Placental epithelial cell (primary cell): Measurements from ENCODE around the gene MMP3. TPM values are rescaled to one million over a fixed set of nuclear protein-coding genes. Genes with fewer than 3 reads are reported as not detected.

Experiments
- total RNA-seq: library from RNA; depleted of rRNA; stranded (reverse); fragments of >200 nt; gene quantifications from 2 replicates; pipeline ENCODE4 v1.2.3, GENCODE V29; 2012

Gene MMP3
- under 0.01 and 3.6 TPM in 2 replicates for total RNA-seq

DNA sequence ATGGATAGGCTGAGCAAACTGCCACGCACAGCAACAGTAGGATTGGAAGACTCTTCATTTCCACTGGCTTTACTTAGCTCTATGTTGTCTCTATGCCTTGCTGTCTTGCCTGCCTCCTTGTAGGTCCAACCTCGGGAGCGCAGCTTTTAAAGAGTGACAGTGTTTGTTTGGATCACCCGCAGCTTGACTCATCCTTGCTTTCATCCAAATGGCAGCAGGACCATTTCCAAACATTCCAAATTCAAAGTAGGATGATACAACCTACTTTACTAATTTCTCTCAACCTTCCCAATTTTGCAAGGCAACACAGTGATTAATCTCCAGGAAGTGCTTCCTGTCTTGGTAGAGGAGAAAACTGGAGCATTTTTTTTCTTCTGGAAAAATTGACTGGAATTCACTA lies at the start of gene MMP3:
Gene MMP3 (minus strand): TSS at position 121 of the 400 bp plus-strand sequence. CDS start 63 bp downstream, at position 58.

DNA sequence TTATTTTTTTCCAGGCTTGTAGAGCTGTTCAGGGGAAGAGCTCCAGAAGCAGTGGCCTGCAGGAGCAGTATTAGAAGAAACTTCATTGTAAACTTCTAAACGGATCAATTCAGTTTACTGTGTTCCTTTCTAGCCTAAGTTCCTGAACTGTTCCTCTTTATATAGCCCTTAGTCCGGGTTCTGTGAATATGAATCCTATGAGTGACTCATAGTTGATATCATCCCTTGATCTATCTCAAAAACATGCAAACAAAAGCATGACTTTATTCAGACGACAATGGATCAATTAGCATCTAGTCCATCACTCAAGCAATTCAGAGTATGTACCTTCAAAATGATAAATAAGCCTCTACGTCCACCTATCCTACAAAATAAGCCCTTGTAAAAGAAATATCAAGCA lies 31.4 kb upstream of the MMP3 start, which contains the start of gene MMP12:
Gene MMP12 (minus strand): TSS at position 131 of the 400 bp plus-strand sequence. CDS start 45 bp downstream, at position 86.

DNA sequence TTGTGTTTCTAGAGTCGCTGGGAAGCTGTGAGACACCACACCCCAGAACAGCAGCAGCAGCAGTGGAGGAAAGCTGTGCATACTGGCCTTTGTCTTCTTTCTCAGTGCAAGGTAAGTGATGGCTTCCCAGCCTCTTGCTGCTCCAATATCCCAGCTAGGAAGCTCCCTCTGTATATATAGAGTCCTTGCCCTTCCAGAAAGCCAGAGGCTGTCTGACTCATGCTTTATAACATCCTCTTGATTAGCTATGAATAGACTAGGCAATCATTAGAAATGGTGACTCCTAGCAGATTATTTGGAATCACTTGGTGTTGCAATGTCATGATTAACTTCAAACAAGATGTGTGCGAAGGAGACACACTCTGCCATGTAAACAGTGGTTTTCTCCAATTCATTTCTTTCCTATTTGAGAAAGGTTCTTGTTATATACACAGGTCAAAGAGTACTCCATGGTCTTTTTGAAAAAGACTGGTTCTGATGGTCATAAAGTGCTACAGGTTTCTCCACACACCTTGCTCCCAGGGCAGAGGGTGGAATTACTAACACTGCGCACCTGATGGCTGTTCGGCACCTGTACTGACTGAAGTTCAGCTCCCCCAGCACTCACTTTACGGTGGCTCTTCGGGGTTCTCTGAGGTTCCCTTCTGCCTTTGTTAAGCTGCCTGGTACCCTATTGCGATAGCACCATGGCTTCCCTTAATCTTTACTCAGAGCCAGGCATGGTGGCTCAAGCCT lies 45.2 kb downstream of the MMP3 start, which contains the start of gene MMP1:
Gene MMP1 (minus strand): TSS at position 149 of the 735 bp plus-strand sequence. CDS start 68 bp downstream, at position 81.

Other genes starting within 250 kb of the MMP3 start
- gene MMP20, start 218.3 kb downstream of the MMP3 start, total RNA-seq: not detected in 2 replicates
- not detected in 2 replicates for gene MMP27, start 137.8 kb downstream of the MMP3 start, total RNA-seq
- gene MMP8, start 118.7 kb downstream of the MMP3 start, total RNA-seq: not detected in 2 replicates
- gene MMP10, start 63.0 kb downstream of the MMP3 start, total RNA-seq: 0.39 and 2.6 TPM in 2 replicates
- 0.39 and 0.43 TPM in 2 replicates for gene MMP1, start 45.4 kb downstream of the MMP3 start, total RNA-seq
- gene MMP12, start 31.4 kb upstream of the MMP3 start, total RNA-seq: 0.22 TPM in 1 of 2 replicates, not detected in the other
- gene MMP13, start 112.1 kb upstream of the MMP3 start, total RNA-seq: not detected in 2 replicates
- 37.3 and 75.9 TPM in 2 replicates for gene DCUN1D5, start 248.6 kb upstream of the MMP3 start, total RNA-seq